Right lobe of liver (tissue), 6 donors: Measurements from ENCODE around the gene CARD6. TPM values are rescaled to one million over a fixed set of nuclear protein-coding genes. Genes with fewer than 3 reads are reported as not detected.

Source experiments
- ATAC-seq, 4 donors: fragments of 200-7000 bp; cut with Tn5 transposase; one replicate each; pipeline ENCODE4 v1.9.1; 2020; ENCODE audit warnings: mild to moderate bottlenecking in 4 of 4, moderate library complexity in 4 of 4
- DNase-seq, 3 donors: peaks; one replicate each; pipeline ENCODE4 v3.0.0-alpha.2; 2020
- H3K27ac ChIP-seq, 3 donors: fragments of 200-600 bp; one replicate each; pipeline ENCODE4 v1.8.0; 2022
- H3K27me3 ChIP-seq, 2 donors: fragments of 200-600 bp; one replicate each; pipeline ENCODE4 v1.8.0; 2022
- H3K36me3 ChIP-seq, 4 donors: fragments of 200-600 bp; sonication (generic) in 1 of 4; one replicate each; pipeline versions ENCODE4 v1.5.1 to v1.8.0; 2017 to 2022; ENCODE audit warnings: control low read depth in 1 of 4
- H3K4me1 ChIP-seq, 4 donors: fragments of 200-600 bp; sonication (generic) in 1 of 4; one replicate each; pipeline versions ENCODE4 v1.5.1 to v1.8.0; 2017 to 2022; ENCODE audit warnings: control low read depth in 1 of 4
- H3K4me3 ChIP-seq, 3 donors: fragments of 200-600 bp; one replicate each; pipeline ENCODE4 v1.8.0; 2022
- H3K9me3 ChIP-seq, 4 donors: fragments of 200-600 bp; sonication (generic) in 1 of 4; one replicate each; pipeline versions ENCODE4 v1.5.1 to v1.8.0; 2017 to 2022; ENCODE audit warnings: control low read depth in 1 of 4
- CTCF ChIP-seq, 4 donors: fragments of 200-600 bp in 3 of 4; fragments of 450-650 bp in 1 of 4; IDR thresholded peaks; one replicate each; pipeline versions ENCODE4 v1.5.1 to v1.8.0; 2016 to 2022; ENCODE audit warnings: antibody characterized with exemption in 4 of 4, mild to moderate bottlenecking in 2 of 4
- POLR2A ChIP-seq: fragments of 450-650 bp; IDR thresholded peaks from one replicate; pipeline ENCODE4 v1.6.1; 2017; ENCODE audit warnings: antibody characterized with exemption, mild to moderate bottlenecking
- WGBS: methylation state at CpG from one replicate; pipeline ENCODE4 v1.1.6; 2018; ENCODE audit warnings: low coverage, low lambda C conversion rate; ENCODE audit not compliant: insufficient coverage; ENCODE audit errors: missing lambda C conversion rate; 5-methylcytosine and 5-hydroxymethylcytosine counted together
- intact Hi-C, 2 donors: fragments of 100-400 bp; cut with DNase I; formaldehyde crosslinking; loops; one replicate each; pipeline versions ENCODE4 v1.11.2 to v1.14.1; 2022
- total RNA-seq, 6 experiments: library from RNA; depleted of rRNA in 2 of 6; stranded (reverse); fragments of >200 nt in 2 of 6; fragmentation: NEBNext Ultra II Directional in 3 of 6; extraction: Animal tissue kit (Norgen Biotek cat#: 25700) in 3 of 6; gene quantifications; one replicate each; pipeline versions ENCODE4 v1.1.0 to v1.2.4, GENCODE V29; 2016 to 2023
- donor health status: DM: no; HTN: yes; CAD: no.
- donor health status: DM: no; HTN: no; CAD: no.
- donor health status: DM: no; HTN: no; CAD: no.
- donor health status: DM: no; HTN: yes; CAD: no.
- donor health status: DM: no; HTN: yes; CAD: no.

The CARD6 gene
- total RNA-seq, 6 experiments from 2014 or later, result 3.0 to 6.2 (median 3.3) TPM

GRCh38 chr5:40799258-40799657 is 41.9 kb upstream of the CARD6 start:
- no peaks in the 10 kb centered on the region for H3K27me3 ChIP-seq
- WGBS, result 0% methylated on average over 1 of the region's 1 CpG
- H3K9me3 ChIP-seq, result no peaks in the 10 kb centered on the region
- intact Hi-C loops, result no loop called here
- H3K36me3 ChIP-seq, result no peaks in the 10 kb centered on the region
- H3K27ac ChIP-seq, result no peak overlapping the region
- peak overlapping the region in 1 of 3 donors; percentile 92 for H3K4me3 ChIP-seq
- ATAC-seq, result no peak
- peaks cover 0 to 18% (median 5%) of the 10 kb centered on the region in 4 donors for H3K4me1 ChIP-seq
- DNase-seq, result no peak
- no peak for TF ChIP-seq POLR2A
- TF ChIP-seq CTCF (IDR thresholded peaks at IDR 0.05), result no peak

- Histone ChIP-seq H3K4me3 (no peak overlapping the region), H3K9me3 (no peaks in the 10 kb centered on the region), H3K27me3 (no peaks in the 10 kb centered on the region), H3K4me1 (no peaks in the 10 kb centered on the region), H3K27ac (no peak overlapping the region), H3K36me3 (no peaks in the 10 kb centered on the region)
- ATAC-seq (no peak), DNase-seq (no peak)
- TF ChIP-seq POLR2A (no peak), CTCF (IDR thresholded peaks at IDR 0.05) (no peak)
- intact Hi-C loops, result no loop called here
- WGBS, result 86% methylated on average over 8 of the region's 8 CpGs
Measured at GRCh38 chr5:40801771-40802562, 39.2 kb upstream of the CARD6 start.

GRCh38 chr5:40812125-40812524 is 29.0 kb upstream of the CARD6 start:
- 27% methylated on average over 1 of the region's 1 CpG for WGBS
- Histone ChIP-seq H3K36me3 (no peaks in the 10 kb centered on the region), H3K4me1 (no peaks in the 10 kb centered on the region), H3K9me3 (no peaks in the 10 kb centered on the region), H3K27ac (no peak overlapping the region), H3K4me3 (no peak overlapping the region), H3K27me3 (no peaks in the 10 kb centered on the region)
- TF ChIP-seq CTCF (IDR thresholded peaks at IDR 0.05) (no peak), POLR2A (no peak)
- DNase-seq (no peak), ATAC-seq (no peak)
- intact Hi-C loops, result no loop called here

- H3K4me3 ChIP-seq, result no peak overlapping the region
- no peaks in the 10 kb centered on the region for H3K36me3 ChIP-seq
- ATAC-seq, result no peak
- H3K4me1 ChIP-seq, result no peaks in the 10 kb centered on the region
- DNase-seq, result no peak
- no peaks in the 10 kb centered on the region for H3K9me3 ChIP-seq
- 100% methylated on average over 1 of the region's 2 CpGs for WGBS
- no peaks in the 10 kb centered on the region for H3K27me3 ChIP-seq
- no peak for TF ChIP-seq POLR2A
- no peak for TF ChIP-seq CTCF (IDR thresholded peaks at IDR 0.05)
- intact Hi-C loops, result no loop called here
- no peak overlapping the region for H3K27ac ChIP-seq
Measured at GRCh38 chr5:40813698-40814281, 27.4 kb upstream of the CARD6 start.
